WTC11 (cell line): Measurements from ENCODE around the gene BBS4.

ENCODE experiments used
- FOXP1 ChIP-seq: sonication (generic); formaldehyde crosslinking; IDR thresholded peaks from 2 replicates; pipeline ENCODE4 v1.8.0; 2022; ENCODE audit warnings: missing genetic modification reagents, mild to moderate bottlenecking, moderate library complexity, borderline replicate concordance
- JUN ChIP-seq: sonication (generic); formaldehyde crosslinking; IDR thresholded peaks from 2 replicates; pipeline ENCODE4 v1.8.0; 2023; ENCODE audit warnings: mild to moderate bottlenecking, missing genetic modification reagents
- SOX15 ChIP-seq: fragments of 250-450 bp; sonication (Bioruptor Pico); IDR thresholded peaks from 2 replicates; pipeline ENCODE4 v1.9.0; 2021; ENCODE audit warnings: mild to moderate bottlenecking
- SP1 ChIP-seq: sonication (generic); formaldehyde crosslinking; conservative IDR thresholded peaks from 2 replicates; pipeline ENCODE4 v1.8.1; 2022; ENCODE audit warnings: missing genetic modification reagents
- TEAD1 ChIP-seq: sonication (generic); formaldehyde crosslinking; IDR thresholded peaks from 2 replicates; pipeline ENCODE4 v1.8.0; 2022; ENCODE audit warnings: mild to moderate bottlenecking, missing genetic modification reagents
- ZBTB21 ChIP-seq: sonication (generic); formaldehyde crosslinking; IDR thresholded peaks from 2 replicates; pipeline ENCODE4 v1.8.1; 2023; ENCODE audit warnings: mild to moderate bottlenecking, missing genetic modification reagents, borderline replicate concordance
- TF ChIP-seq, protein P1 (sequence below): fragments of 200-600 bp; IDR thresholded peaks from 2 replicates; pipeline ENCODE4 v1.8.0; 2022; ENCODE audit warnings: antibody characterized with exemption
- TF ChIP-seq, protein P2 (sequence below): sonication (generic); formaldehyde crosslinking; IDR thresholded peaks from 2 replicates; pipeline ENCODE4 v1.8.0; 2022; ENCODE audit warnings: mild to moderate bottlenecking, missing genetic modification reagents
- TF ChIP-seq, protein P3 (sequence below): fragments of 250-450 bp; sonication (Bioruptor Pico); conservative IDR thresholded peaks from 2 replicates; pipeline ENCODE4 v1.9.0; 2021; ENCODE audit warnings: mild to moderate bottlenecking
- TF ChIP-seq, protein P4 (sequence below): sonication (generic); formaldehyde crosslinking; IDR thresholded peaks from 2 replicates; pipeline ENCODE4 v1.8.1; 2022; ENCODE audit warnings: mild to moderate bottlenecking, moderate library complexity, missing genetic modification reagents

DNA sequence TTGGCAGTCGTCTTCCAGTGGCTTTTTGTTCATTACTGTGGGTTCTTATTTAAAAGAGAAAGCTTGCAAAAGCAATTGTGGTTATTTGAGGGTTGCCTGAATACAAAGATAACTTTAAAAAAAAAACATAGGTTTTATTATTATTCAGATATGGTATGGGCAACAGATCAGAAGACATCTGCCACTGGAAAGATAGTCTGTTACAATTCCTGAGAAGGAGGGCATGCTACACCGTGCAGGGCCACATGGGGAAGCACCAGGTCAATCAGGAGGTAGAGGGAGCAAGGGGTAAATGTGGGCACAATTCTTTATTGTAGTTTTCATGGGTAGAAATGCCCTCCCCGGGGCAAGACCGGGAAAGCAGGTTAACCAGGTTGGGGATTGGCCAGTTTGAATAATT is 46.5 kb downstream of the BBS4 start:
- TF ChIP-seq, protein P1, sequence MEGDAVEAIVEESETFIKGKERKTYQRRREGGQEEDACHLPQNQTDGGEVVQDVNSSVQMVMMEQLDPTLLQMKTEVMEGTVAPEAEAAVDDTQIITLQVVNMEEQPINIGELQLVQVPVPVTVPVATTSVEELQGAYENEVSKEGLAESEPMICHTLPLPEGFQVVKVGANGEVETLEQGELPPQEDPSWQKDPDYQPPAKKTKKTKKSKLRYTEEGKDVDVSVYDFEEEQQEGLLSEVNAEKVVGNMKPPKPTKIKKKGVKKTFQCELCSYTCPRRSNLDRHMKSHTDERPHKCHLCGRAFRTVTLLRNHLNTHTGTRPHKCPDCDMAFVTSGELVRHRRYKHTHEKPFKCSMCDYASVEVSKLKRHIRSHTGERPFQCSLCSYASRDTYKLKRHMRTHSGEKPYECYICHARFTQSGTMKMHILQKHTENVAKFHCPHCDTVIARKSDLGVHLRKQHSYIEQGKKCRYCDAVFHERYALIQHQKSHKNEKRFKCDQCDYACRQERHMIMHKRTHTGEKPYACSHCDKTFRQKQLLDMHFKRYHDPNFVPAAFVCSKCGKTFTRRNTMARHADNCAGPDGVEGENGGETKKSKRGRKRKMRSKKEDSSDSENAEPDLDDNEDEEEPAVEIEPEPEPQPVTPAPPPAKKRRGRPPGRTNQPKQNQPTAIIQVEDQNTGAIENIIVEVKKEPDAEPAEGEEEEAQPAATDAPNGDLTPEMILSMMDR, result no peak
- TF ChIP-seq, protein P2, sequence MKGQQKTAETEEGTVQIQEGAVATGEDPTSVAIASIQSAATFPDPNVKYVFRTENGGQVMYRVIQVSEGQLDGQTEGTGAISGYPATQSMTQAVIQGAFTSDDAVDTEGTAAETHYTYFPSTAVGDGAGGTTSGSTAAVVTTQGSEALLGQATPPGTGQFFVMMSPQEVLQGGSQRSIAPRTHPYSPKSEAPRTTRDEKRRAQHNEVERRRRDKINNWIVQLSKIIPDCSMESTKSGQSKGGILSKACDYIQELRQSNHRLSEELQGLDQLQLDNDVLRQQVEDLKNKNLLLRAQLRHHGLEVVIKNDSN (CRISPR knock-in tag), result no peak
- TF ChIP-seq, protein P3, sequence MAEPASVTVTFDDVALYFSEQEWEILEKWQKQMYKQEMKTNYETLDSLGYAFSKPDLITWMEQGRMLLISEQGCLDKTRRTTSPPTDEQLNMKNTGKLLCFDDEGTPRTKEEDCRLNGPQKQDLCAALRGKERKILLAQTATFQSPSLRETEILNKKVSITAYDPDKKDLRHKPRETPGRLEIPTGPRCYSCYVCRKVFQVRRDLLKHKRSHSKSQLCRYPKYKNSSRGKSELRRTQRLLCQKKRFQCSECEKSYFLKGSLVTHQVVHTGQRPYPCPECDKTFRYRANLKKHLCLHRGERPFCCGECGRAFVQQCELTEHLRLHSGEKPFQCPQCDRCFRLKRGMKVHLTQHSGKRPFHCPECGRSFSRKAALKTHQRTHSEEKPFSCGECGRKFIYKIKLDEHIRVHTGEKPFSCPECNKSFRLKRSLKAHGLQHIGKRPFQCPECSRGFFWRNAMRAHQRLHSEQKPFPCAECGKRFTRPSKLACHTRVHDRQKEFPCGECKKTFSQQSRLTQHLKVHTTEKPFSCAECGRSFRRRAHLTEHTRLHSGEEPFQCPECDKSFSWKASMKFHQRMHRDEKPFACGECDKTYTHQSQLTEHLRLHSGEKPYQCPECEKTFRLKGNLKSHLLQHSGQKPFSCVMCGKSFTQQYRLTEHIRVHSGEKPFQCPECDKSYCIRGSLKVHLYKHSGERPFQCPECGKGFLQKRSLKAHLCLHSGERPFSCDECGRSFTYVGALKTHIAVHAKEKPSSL (CRISPR knock-in tag), result no peak
- TF ChIP-seq SP1 (no peak), SOX15 (CRISPR knock-in tag) (no peak), FOXP1 (no peak), JUN (CRISPR knock-in tag) (no peak), ZBTB21 (CRISPR knock-in tag) (no peak), TEAD1 (CRISPR knock-in tag) (no peak)
- TF ChIP-seq, protein P4, sequence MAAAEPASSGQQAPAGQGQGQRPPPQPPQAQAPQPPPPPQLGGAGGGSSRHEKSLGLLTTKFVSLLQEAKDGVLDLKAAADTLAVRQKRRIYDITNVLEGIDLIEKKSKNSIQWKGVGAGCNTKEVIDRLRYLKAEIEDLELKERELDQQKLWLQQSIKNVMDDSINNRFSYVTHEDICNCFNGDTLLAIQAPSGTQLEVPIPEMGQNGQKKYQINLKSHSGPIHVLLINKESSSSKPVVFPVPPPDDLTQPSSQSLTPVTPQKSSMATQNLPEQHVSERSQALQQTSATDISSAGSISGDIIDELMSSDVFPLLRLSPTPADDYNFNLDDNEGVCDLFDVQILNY (CRISPR knock-in tag), result no peak
